Loucy (cell line): ENCODE data around the gene RAB1A.

Experiments used
- H2AFZ ChIP-seq: fragments of 200-600 bp; sonication (generic); 2 replicates; pipeline ENCODE4 v1.6.0; 2016; ENCODE audit warnings: antibody characterized with exemption, mild to moderate bottlenecking, low read length, moderate library complexity
- H3F3A ChIP-seq: fragments of 200-600 bp; 2 replicates; pipeline ENCODE4 v1.6.0; 2016; ENCODE audit warnings: antibody characterized with exemption, low read depth, mild to moderate bottlenecking
- H3K27me3 ChIP-seq: fragments of 200-600 bp; sonication (generic); 2 replicates; pipeline ENCODE4 v1.6.1; 2014; ENCODE audit warnings: low read length, mild to moderate bottlenecking; ENCODE audit not compliant: insufficient read depth, poor library complexity, severe bottlenecking
- H3K36me3 ChIP-seq: fragments of 200-600 bp; sonication (generic); 2 replicates; pipeline ENCODE4 v1.6.1; 2016; ENCODE audit warnings: low read length; ENCODE audit not compliant: insufficient read depth
- H3K4me1 ChIP-seq: fragments of 200-600 bp; sonication (generic); 2 replicates; pipeline ENCODE4 v1.5.1; 2014; ENCODE audit warnings: low read length, mild to moderate bottlenecking; ENCODE audit not compliant: insufficient read depth, poor library complexity, severe bottlenecking
- H3K4me2 ChIP-seq: fragments of 200-600 bp; sonication (generic); 2 replicates; pipeline ENCODE4 v1.6.0; 2014; ENCODE audit warnings: antibody characterized with exemption, low read length, low read depth, mild to moderate bottlenecking; ENCODE audit not compliant: poor library complexity, severe bottlenecking
- H3K4me3 ChIP-seq: fragments of 200-600 bp; sonication (generic); 2 replicates; pipeline ENCODE4 v1.5.1; 2014; ENCODE audit warnings: low read length, mild to moderate bottlenecking, mixed read lengths; ENCODE audit not compliant: poor library complexity, severe bottlenecking
- H3K79me2 ChIP-seq: fragments of 200-600 bp; sonication (generic); 2 replicates; pipeline ENCODE4 v1.6.1; 2014; ENCODE audit warnings: low read length; ENCODE audit not compliant: insufficient read depth
- H3K9ac ChIP-seq: fragments of 200-600 bp; sonication (generic); 2 replicates; pipeline ENCODE4 v1.6.0; 2014; ENCODE audit warnings: mild to moderate bottlenecking, low read depth, low read length, moderate library complexity; ENCODE audit not compliant: poor library complexity, severe bottlenecking
- H3K9me2 ChIP-seq: fragments of 200-600 bp; sonication (generic); replicated peaks from 2 replicates; pipeline ENCODE4 v1.6.1; 2016; ENCODE audit warnings: low read depth, low read length, mixed read lengths
- H3K9me3 ChIP-seq: fragments of 200-600 bp; sonication (generic); 2 replicates; pipeline ENCODE4 v1.6.1; 2014; ENCODE audit warnings: mild to moderate bottlenecking, antibody characterized with exemption, low read length, low read depth; ENCODE audit not compliant: insufficient read depth
- H4K20me1 ChIP-seq: fragments of 200-600 bp; sonication (generic); 2 replicates; pipeline ENCODE4 v1.6.0; 2014; ENCODE audit warnings: antibody characterized with exemption, low read length, mild to moderate bottlenecking; ENCODE audit not compliant: insufficient read depth, poor library complexity, severe bottlenecking
- CTCF ChIP-seq: fragments of 200-600 bp; sonication (generic); conservative IDR thresholded peaks from 2 replicates; pipeline ENCODE4 v1.5.1; 2014; ENCODE audit warnings: mild to moderate bottlenecking, antibody characterized with exemption, low read length
- EZH2phosphoT487 ChIP-seq: fragments of 200-600 bp; IDR thresholded peaks from 2 replicates; pipeline ENCODE4 v1.6.1; 2018; ENCODE audit warnings: antibody characterized with exemption, mild to moderate bottlenecking, moderate library complexity, borderline replicate concordance

RAB1A gene

GRCh38 chr2:65079017-65079416 is 50.9 kb downstream of the RAB1A start:
- H2AFZ ChIP-seq = no peak overlapping the region
- H3K4me1 ChIP-seq = peaks cover 5% of the 10 kb centered on the region
- H3K9me2 ChIP-seq = no peaks in the 10 kb centered on the region
- H3K79me2 ChIP-seq = no peaks in the 10 kb centered on the region
- TF ChIP-seq EZH2phosphoT487 (no peak), CTCF (no peak)
- H3K36me3 ChIP-seq = peaks cover 53% of the 10 kb centered on the region; the same call in 1 of the 2 replicates
- no peaks in the 10 kb centered on the region for H3F3A ChIP-seq
- no peaks in the 10 kb centered on the region for H3K27me3 ChIP-seq
- no peaks in the 10 kb centered on the region for H3K9me3 ChIP-seq
- H3K9ac ChIP-seq = no peak overlapping the region
- H4K20me1 ChIP-seq = no peaks in the 10 kb centered on the region
- H3K4me2 ChIP-seq = no peak overlapping the region
- no peak overlapping the region for H3K4me3 ChIP-seq

- Histone ChIP-seq H3K4me3 (no peak overlapping the region), H3K4me2 (no peak overlapping the region), H3K9me2 (no peaks in the 10 kb centered on the region), H3K4me1 (peaks cover 5% of the 10 kb centered on the region), H3K9ac (no peak overlapping the region), H4K20me1 (no peaks in the 10 kb centered on the region), H3K36me3 (peaks cover 53% of the 10 kb centered on the region; the same call in 1 of the 2 replicates), H3K27me3 (no peaks in the 10 kb centered on the region), H2AFZ (no peak overlapping the region), H3F3A (no peaks in the 10 kb centered on the region), H3K79me2 (no peaks in the 10 kb centered on the region), H3K9me3 (no peaks in the 10 kb centered on the region)
- no peak for TF ChIP-seq CTCF
- no peak for TF ChIP-seq EZH2phosphoT487
These were observed 52.0 kb downstream of the RAB1A start for GRCh38 chr2:65077898-65078297.

- H4K20me1 ChIP-seq = no peaks in the 10 kb centered on the region
- H3K4me1 ChIP-seq = no peaks in the 10 kb centered on the region
- no peaks in the 10 kb centered on the region for H3K9me3 ChIP-seq
- H3K9me2 ChIP-seq = no peaks in the 10 kb centered on the region
- H3K4me2 ChIP-seq = no peak overlapping the region
- H3K79me2 ChIP-seq = no peaks in the 10 kb centered on the region
- H3K27me3 ChIP-seq = no peaks in the 10 kb centered on the region
- H2AFZ ChIP-seq = no peak overlapping the region
- no peak overlapping the region for H3K9ac ChIP-seq
- TF ChIP-seq CTCF (no peak), EZH2phosphoT487 (no peak)
- H3K36me3 ChIP-seq = peaks cover 57% of the 10 kb centered on the region; the same call in 1 of the 2 replicates
- H3K4me3 ChIP-seq = no peak overlapping the region
- no peaks in the 10 kb centered on the region for H3F3A ChIP-seq
These were observed 53.6 kb downstream of the RAB1A start for GRCh38 chr2:65076345-65076710.
